SK-N-SH (cell line): Measurements from ENCODE around the gene SOX11. TPM values are rescaled to one million over a fixed set of nuclear protein-coding genes. Genes with fewer than 3 reads are reported as not detected.

ENCODE experiments used
- CTCF ChIA-PET: fragments of 300-600, 350-600 bp; formaldehyde crosslinking; extraction: SDS; loops from one replicate; lab custom pipeline; 2021; lab: Yijun Ruan, JAX
- POLR2A ChIA-PET: fragments of 350-600 bp; sonication (Branson Sonifier 250); formaldehyde crosslinking; extraction: SDS; loops from one replicate; lab custom pipeline; 2020; ENCODE audit warnings: antibody characterized with exemption, inconsistent platforms; lab: Yijun Ruan, JAX
- DNase-seq: peaks from one replicate; pipeline ENCODE4 v3.0.0; 2012
- H2AFZ ChIP-seq: fragments of 200-600 bp; sonication (generic); 2 replicates; pipeline ENCODE4 v1.8.1; 2016; ENCODE audit warnings: antibody characterized with exemption, mild to moderate bottlenecking, low read depth
- H3F3A ChIP-seq: fragments of 200-600 bp; sonication (generic); replicated peaks from 2 replicates; pipeline ENCODE3; 2016; ENCODE audit warnings: antibody characterized with exemption, mild to moderate bottlenecking; ENCODE audit not compliant: insufficient read depth
- H3K27ac ChIP-seq, 2 experiments: fragments of 200-500 bp in 1 of 2; fragments of 200-600 bp in 1 of 2; sonication (Bioruptor generic) in 1 of 2; sonication (generic), shearing (Covaris generic) in 1 of 2; 2 replicates each; pipeline versions ENCODE4 v1.5.1 to v1.6.1; 2014 to 2016; ENCODE audit warnings: low read depth in 2 of 2, inconsistent platforms in 1 of 2, low read length in 1 of 2, mild to moderate bottlenecking in 1 of 2, mixed read lengths in 1 of 2
- H3K27me3 ChIP-seq: fragments of 200-600 bp; sonication (generic), shearing (Covaris generic); 2 replicates; pipeline ENCODE4 v1.6.1; 2016; ENCODE audit warnings: mixed run types; ENCODE audit not compliant: insufficient read depth
- H3K36me3 ChIP-seq, 2 experiments: fragments of 200-500 bp in 1 of 2; fragments of 200-600 bp in 1 of 2; sonication (Bioruptor generic) in 1 of 2; sonication (generic) in 1 of 2; replicated peaks in 1 of 2; 2 replicates each; pipeline versions ENCODE3 to v1.5.1; 2014 to 2016; ENCODE audit warnings: low read length in 1 of 2, mild to moderate bottlenecking in 1 of 2; ENCODE audit not compliant: insufficient read depth in 2 of 2, control insufficient read depth in 1 of 2
- H3K4me1 ChIP-seq, 2 experiments: fragments of 200-500 bp in 1 of 2; fragments of 200-600 bp in 1 of 2; sonication (Bioruptor generic) in 1 of 2; sonication (generic), shearing (Covaris generic) in 1 of 2; 2 replicates each; pipeline versions ENCODE4 v1.5.1 to v1.6.1; 2014 to 2016; ENCODE audit warnings: low read depth in 1 of 2, low read length in 1 of 2, mixed run types in 1 of 2; ENCODE audit not compliant: insufficient read depth in 2 of 2, control insufficient read depth in 1 of 2
- H3K4me2 ChIP-seq: fragments of 200-600 bp; sonication (generic), shearing (Covaris generic); 2 replicates; pipeline ENCODE4 v1.6.1; 2017; ENCODE audit warnings: mixed run types
- H3K4me3 ChIP-seq, 2 experiments: fragments of 200-500 bp in 1 of 2; fragments of 200-600 bp in 1 of 2; sonication (Bioruptor generic) in 1 of 2; sonication (generic), shearing (Covaris generic) in 1 of 2; 2 replicates each; pipeline versions ENCODE4 v1.5.1 to v1.8.1; 2014 to 2016; ENCODE audit warnings: low read depth in 2 of 2, inconsistent platforms in 1 of 2, low read length in 1 of 2, mild to moderate bottlenecking in 1 of 2, mixed read lengths in 1 of 2, moderate library complexity in 1 of 2
- H3K79me2 ChIP-seq: fragments of 200-600 bp; sonication (generic); 2 replicates; pipeline ENCODE4 v1.8.1; 2017; ENCODE audit warnings: mild to moderate bottlenecking; ENCODE audit not compliant: insufficient read depth
- H3K9ac ChIP-seq: fragments of 200-600 bp; sonication (generic); 2 replicates; pipeline ENCODE4 v1.6.1; 2017; ENCODE audit warnings: mixed run types
- H3K9me2 ChIP-seq: fragments of 200-600 bp; sonication (generic); 2 replicates; pipeline ENCODE4 v1.6.1; 2017; ENCODE audit warnings: mixed run types
- H3K9me3 ChIP-seq: fragments of 200-600 bp; sonication (generic); 2 replicates; pipeline ENCODE4 v1.6.1; 2017; ENCODE audit warnings: mixed run types, mild to moderate bottlenecking, moderate library complexity
- H4K20me1 ChIP-seq: fragments of 200-600 bp; sonication (generic); 2 replicates; pipeline ENCODE4 v1.6.1; 2017; ENCODE audit warnings: mild to moderate bottlenecking, mixed run types; ENCODE audit not compliant: insufficient read depth
- CHD2 ChIP-seq: fragments of 150-350 bp; IDR thresholded peaks from 2 replicates; pipeline ENCODE4 v1.6.1; 2018; ENCODE audit warnings: low read length; ENCODE audit not compliant: partially characterized antibody
- EZH2phosphoT487 ChIP-seq: fragments of 200-600 bp; sonication (generic); IDR thresholded peaks from 2 replicates; pipeline ENCODE4 v1.6.1; 2017; ENCODE audit warnings: low read depth, mixed run types, mild to moderate bottlenecking, antibody characterized with exemption, moderate library complexity, borderline replicate concordance
- FOSL2 ChIP-seq: IDR thresholded peaks from 2 replicates; pipeline ENCODE4 v1.4.0; 2012; ENCODE audit warnings: low read depth, mild to moderate bottlenecking, moderate library complexity, borderline replicate concordance
- FOXJ3 ChIP-seq: sonication (generic); formaldehyde crosslinking; IDR thresholded peaks from 2 replicates; pipeline ENCODE4 v1.5.1; 2020; ENCODE audit warnings: mild to moderate bottlenecking, missing genetic modification reagents
- JUND ChIP-seq: IDR thresholded peaks from 2 replicates; pipeline ENCODE4 v1.4.0; 2012
- MEF2A ChIP-seq: IDR thresholded peaks from 2 replicates; pipeline ENCODE4 v1.4.0; 2012; ENCODE audit warnings: low read depth, borderline replicate concordance
- MXI1 ChIP-seq: IDR thresholded peaks from 2 replicates; pipeline ENCODE4 v1.6.1; 2012; ENCODE audit warnings: mild to moderate bottlenecking, low read depth, low read length, improper control_type of control experiment
- NFIC ChIP-seq: IDR thresholded peaks from 2 replicates; pipeline ENCODE4 v1.4.0; 2012; ENCODE audit warnings: borderline replicate concordance
- NRF1 ChIP-seq: IDR thresholded peaks from 2 replicates; pipeline ENCODE4 v1.6.1; 2012; ENCODE audit warnings: low read depth, mild to moderate bottlenecking, low read length
- PBX3 ChIP-seq: IDR thresholded peaks from 2 replicates; pipeline ENCODE4; 2012
- RCOR1 ChIP-seq: fragments of 150-350 bp; IDR thresholded peaks from 2 replicates; pipeline ENCODE4 v1.6.1; 2017; ENCODE audit warnings: antibody characterized with exemption, low read length
- RXRA ChIP-seq: IDR thresholded peaks from 2 replicates; pipeline ENCODE4 v1.4.0; 2012; ENCODE audit warnings: low read depth, mild to moderate bottlenecking, borderline replicate concordance
- SMC3 ChIP-seq: IDR thresholded peaks from 2 replicates; pipeline ENCODE4 v1.6.1; 2012; ENCODE audit warnings: low read depth, low read length, improper control_type of control experiment
- TCF12 ChIP-seq: IDR thresholded peaks from 2 replicates; pipeline ENCODE4 v1.4.0; 2012
- WGBS: methylation state at CpG from one replicate; pipeline ENCODE4 v1.1.6; 2017; ENCODE audit warnings: low lambda C conversion rate; 5-methylcytosine and 5-hydroxymethylcytosine counted together
- polyA plus RNA-seq, 3 experiments: library from polyadenylated mRNA; depleted of rRNA; stranded (reverse); fragments of >200 nt; gene quantifications; 2 replicates each; pipeline ENCODE4 v1.2.3, GENCODE V29; 2012
- TF ChIP-seq, protein P1 (sequence below): fragments of 150-350 bp; IDR thresholded peaks from 2 replicates; pipeline ENCODE4 v1.6.1; 2016; ENCODE audit warnings: mild to moderate bottlenecking, low read depth, low read length
- TF ChIP-seq, protein P2 (sequence below): IDR thresholded peaks from 2 replicates; pipeline ENCODE4 v1.4.0; 2012; ENCODE audit warnings: low read depth
- TF ChIP-seq, protein P3 (sequence below): fragments of 150-350 bp; IDR thresholded peaks from 2 replicates; pipeline ENCODE4 v1.6.1; 2017; ENCODE audit warnings: antibody characterized with exemption, low read length, low read depth, borderline replicate concordance

SOX11 gene
- polyA plus RNA-seq, 1 of the 3 experiments (the other 2 are of a cell fraction), result 3.4 TPM

DNA sequence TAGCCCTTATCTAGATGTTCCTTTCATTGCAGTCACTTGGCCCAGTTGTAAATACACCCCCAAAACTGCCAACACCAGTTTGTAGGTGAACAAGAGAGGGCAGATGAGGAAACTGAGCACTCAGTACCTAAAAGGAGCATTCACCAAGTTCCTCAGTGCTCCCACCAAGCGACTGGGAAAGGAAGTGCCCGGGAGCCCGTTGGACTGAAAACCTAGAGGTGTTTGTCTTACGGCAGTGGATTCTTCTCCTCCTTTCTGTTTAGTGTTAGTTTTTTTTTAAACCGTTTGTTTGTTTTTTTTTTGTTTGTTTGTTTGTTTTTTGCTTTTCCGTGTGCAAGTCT lies 43.3 kb downstream of the SOX11 start:
- Histone ChIP-seq H2AFZ (no peak overlapping the region), H3K79me2 (no peaks in the 10 kb centered on the region), H3K9ac (no peak overlapping the region), H3K4me1 (peaks cover 0 to 2% of the 10 kb centered on the region in 2 experiments; a peak in 1 of 4 replicates), H3K4me3 (no peak overlapping the region), H3K9me2 (no peaks in the 10 kb centered on the region), H3K27ac (no peak overlapping the region), H3K27me3 (no peaks in the 10 kb centered on the region), H3F3A (no peaks in the 10 kb centered on the region), H4K20me1 (no peaks in the 10 kb centered on the region), H3K36me3 (no peaks in the 10 kb centered on the region), H3K4me2 (no peak overlapping the region), H3K9me3 (no peaks in the 10 kb centered on the region)
- TF ChIP-seq EZH2phosphoT487 (no peak), RCOR1 (no peak), NRF1 (no peak), CHD2 (no peak)
- ChIA-PET POLR2A (no interaction called here), CTCF (no interaction called here)
- DNase-seq, result no peak
- WGBS, result 65% methylated on average over 6 of the region's 6 CpGs

GRCh38 chr2:5736050-5736449 lies 43.9 kb downstream of the SOX11 start:
- Histone ChIP-seq H3K9me2 (no peaks in the 10 kb centered on the region), H3K9ac (no peak overlapping the region), H3K79me2 (no peaks in the 10 kb centered on the region), H3F3A (no peaks in the 10 kb centered on the region), H3K27ac (no peak overlapping the region), H3K27me3 (no peaks in the 10 kb centered on the region), H3K9me3 (no peaks in the 10 kb centered on the region), H2AFZ (no peak overlapping the region), H3K4me2 (no peak overlapping the region)
- WGBS, result 48% methylated on average over 5 of the region's 5 CpGs
- no peak for DNase-seq
- TF ChIP-seq RXRA, result no peak
- TF ChIP-seq FOSL2, result no peak
- TF ChIP-seq, protein P1, sequence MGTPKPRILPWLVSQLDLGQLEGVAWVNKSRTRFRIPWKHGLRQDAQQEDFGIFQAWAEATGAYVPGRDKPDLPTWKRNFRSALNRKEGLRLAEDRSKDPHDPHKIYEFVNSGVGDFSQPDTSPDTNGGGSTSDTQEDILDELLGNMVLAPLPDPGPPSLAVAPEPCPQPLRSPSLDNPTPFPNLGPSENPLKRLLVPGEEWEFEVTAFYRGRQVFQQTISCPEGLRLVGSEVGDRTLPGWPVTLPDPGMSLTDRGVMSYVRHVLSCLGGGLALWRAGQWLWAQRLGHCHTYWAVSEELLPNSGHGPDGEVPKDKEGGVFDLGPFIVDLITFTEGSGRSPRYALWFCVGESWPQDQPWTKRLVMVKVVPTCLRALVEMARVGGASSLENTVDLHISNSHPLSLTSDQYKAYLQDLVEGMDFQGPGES, result no peak
- no peak for TF ChIP-seq MXI1
- TF ChIP-seq TCF12, result no peak
- no peak for TF ChIP-seq CHD2
- TF ChIP-seq FOXJ3 (CRISPR knock-in tag), result no peak
- TF ChIP-seq, protein P2, sequence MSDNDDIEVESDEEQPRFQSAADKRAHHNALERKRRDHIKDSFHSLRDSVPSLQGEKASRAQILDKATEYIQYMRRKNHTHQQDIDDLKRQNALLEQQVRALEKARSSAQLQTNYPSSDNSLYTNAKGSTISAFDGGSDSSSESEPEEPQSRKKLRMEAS, result no peak
- TF ChIP-seq, all 33 proteins: peak for 0
- H3K4me3 ChIP-seq, result no peak overlapping the region
- ChIA-PET POLR2A (no interaction called here), CTCF (no interaction called here)
- H4K20me1 ChIP-seq, result no peaks in the 10 kb centered on the region
- no peaks in the 10 kb centered on the region; a peak in 1 of 4 replicates for H3K4me1 ChIP-seq
- H3K36me3 ChIP-seq, result no peaks in the 10 kb centered on the region

DNA sequence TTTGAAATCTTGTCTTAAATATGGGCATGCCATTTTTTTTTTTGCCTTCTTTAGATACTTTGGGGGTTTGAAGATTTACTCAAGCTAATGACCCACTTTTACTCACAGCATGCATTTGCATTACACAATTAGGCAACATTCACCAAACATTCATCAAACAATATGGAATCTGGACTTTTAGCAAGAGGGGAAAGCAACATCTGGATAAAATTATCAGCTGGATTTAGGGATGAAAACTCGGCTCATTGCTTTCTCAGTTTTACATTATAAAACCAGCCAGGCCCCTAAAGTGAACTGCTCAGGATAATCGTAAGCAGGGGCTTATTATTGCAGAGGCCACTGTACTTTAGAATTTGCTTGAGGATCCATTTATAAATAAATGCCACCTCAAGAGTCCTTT lies 44.7 kb downstream of the SOX11 start:
- no peaks in the 10 kb centered on the region for H3K79me2 ChIP-seq
- no peaks in the 10 kb centered on the region for H4K20me1 ChIP-seq
- no peak overlapping the region for H2AFZ ChIP-seq
- no peaks in the 10 kb centered on the region for H3K9me3 ChIP-seq
- DNase-seq, result peak; percentile 61
- TF ChIP-seq, protein P2, result no peak
- no peak for TF ChIP-seq TCF12
- TF ChIP-seq MEF2A, result no peak
- TF ChIP-seq PBX3, result no peak
- no peak for TF ChIP-seq MXI1
- TF ChIP-seq, protein P3, sequence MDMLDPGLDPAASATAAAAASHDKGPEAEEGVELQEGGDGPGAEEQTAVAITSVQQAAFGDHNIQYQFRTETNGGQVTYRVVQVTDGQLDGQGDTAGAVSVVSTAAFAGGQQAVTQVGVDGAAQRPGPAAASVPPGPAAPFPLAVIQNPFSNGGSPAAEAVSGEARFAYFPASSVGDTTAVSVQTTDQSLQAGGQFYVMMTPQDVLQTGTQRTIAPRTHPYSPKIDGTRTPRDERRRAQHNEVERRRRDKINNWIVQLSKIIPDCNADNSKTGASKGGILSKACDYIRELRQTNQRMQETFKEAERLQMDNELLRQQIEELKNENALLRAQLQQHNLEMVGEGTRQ, result no peak
- no peak for TF ChIP-seq NFIC
- TF ChIP-seq FOSL2, result no peak
- TF ChIP-seq NRF1, result no peak
- TF ChIP-seq SMC3, result no peak
- no peak for TF ChIP-seq JUND
- no peak for TF ChIP-seq CHD2
- TF ChIP-seq, all 33 proteins: peak for 0
- 28% methylated on average over 2 of the region's 2 CpGs for WGBS
- ChIA-PET POLR2A (no interaction called here), CTCF (no interaction called here)
- Histone ChIP-seq H3K36me3 (no peaks in the 10 kb centered on the region), H3F3A (no peaks in the 10 kb centered on the region), H3K4me2 (no peak overlapping the region), H3K4me3 (no peak overlapping the region), H3K9ac (no peak overlapping the region), H3K27me3 (no peaks in the 10 kb centered on the region), H3K27ac (no peak overlapping the region), H3K9me2 (no peaks in the 10 kb centered on the region), H3K4me1 (no peaks in the 10 kb centered on the region; a peak in 1 of 4 replicates)
